A673 (cell line): ENCODE results near the gene SLC29A3.

Experiments used
- EZH2 ChIP-seq: fragments of 200-600 bp; sonication (generic); IDR thresholded peaks from 2 replicates; pipeline ENCODE4 v1.6.1; 2017; ENCODE audit warnings: borderline replicate concordance, low read depth, mild to moderate bottlenecking, mixed read lengths, antibody characterized with exemption, low read length; ENCODE audit not compliant: poor library complexity, severe bottlenecking
- TF ChIP-seq, protein P1 (sequence below): fragments of 300-800, 200-600 bp; sonication (generic); conservative IDR thresholded peaks from 2 replicates; pipeline ENCODE4 v1.5.1; 2017; ENCODE audit warnings: low read depth, mild to moderate bottlenecking, antibody characterized with exemption, low read length, moderate library complexity, mixed read lengths

DNA sequence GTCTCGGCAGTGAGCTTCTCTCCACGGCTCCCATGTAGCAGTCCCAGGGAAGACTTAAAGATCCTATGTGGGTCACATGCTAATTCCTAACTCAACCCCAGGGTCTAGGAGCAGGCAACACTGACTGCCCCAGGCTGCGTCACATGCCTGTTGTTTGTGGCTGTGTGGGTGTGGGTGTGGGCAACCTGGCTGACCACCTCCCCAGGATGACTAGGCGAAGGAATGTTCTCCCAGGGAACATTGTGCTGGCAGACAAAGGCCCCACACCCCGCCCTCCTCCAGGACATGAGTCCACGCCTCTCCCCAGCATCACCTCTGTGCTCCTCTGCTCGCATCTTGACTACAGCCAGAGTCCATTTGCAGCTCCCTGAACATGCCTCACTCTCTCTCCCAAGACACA is 30.3 kb downstream of the SLC29A3 start:
- TF ChIP-seq, protein P1, sequence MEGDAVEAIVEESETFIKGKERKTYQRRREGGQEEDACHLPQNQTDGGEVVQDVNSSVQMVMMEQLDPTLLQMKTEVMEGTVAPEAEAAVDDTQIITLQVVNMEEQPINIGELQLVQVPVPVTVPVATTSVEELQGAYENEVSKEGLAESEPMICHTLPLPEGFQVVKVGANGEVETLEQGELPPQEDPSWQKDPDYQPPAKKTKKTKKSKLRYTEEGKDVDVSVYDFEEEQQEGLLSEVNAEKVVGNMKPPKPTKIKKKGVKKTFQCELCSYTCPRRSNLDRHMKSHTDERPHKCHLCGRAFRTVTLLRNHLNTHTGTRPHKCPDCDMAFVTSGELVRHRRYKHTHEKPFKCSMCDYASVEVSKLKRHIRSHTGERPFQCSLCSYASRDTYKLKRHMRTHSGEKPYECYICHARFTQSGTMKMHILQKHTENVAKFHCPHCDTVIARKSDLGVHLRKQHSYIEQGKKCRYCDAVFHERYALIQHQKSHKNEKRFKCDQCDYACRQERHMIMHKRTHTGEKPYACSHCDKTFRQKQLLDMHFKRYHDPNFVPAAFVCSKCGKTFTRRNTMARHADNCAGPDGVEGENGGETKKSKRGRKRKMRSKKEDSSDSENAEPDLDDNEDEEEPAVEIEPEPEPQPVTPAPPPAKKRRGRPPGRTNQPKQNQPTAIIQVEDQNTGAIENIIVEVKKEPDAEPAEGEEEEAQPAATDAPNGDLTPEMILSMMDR = no peak
- TF ChIP-seq EZH2 = no peak
